NCI-H1417 treated with DMSO at 0.1 percent for 48 hours (cell line): ENCODE data around the gene LSAMP.

Source experiments
- DNase-seq: peaks from one replicate; lab custom pipeline; 2025; lab: John Stamatoyannopoulos, UW

LSAMP gene

GRCh38 chr3:115947325-115947724, 498.0 kb downstream of the LSAMP start:
- DNase-seq, result no peak

DNA sequence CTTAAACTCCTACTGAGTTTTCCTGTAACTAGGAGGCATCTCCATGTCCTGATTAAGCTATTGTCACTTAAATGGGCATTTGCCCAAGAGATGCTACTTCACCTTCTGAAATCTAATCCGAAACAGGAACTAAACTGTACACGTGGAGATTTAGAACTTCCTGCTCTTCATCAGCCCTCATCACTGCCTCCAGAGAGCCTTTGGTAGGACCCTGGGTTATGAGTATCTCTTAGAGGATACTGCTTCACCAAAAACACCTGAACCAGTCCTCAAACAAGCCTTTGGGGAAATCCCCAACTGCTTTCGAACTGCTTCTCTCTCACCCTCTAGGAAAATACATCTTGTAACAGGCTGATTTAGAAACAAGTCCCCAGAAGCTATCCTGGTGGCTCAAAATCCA, 501.7 kb downstream of the LSAMP start:
- DNase-seq, result no peak

DNA sequence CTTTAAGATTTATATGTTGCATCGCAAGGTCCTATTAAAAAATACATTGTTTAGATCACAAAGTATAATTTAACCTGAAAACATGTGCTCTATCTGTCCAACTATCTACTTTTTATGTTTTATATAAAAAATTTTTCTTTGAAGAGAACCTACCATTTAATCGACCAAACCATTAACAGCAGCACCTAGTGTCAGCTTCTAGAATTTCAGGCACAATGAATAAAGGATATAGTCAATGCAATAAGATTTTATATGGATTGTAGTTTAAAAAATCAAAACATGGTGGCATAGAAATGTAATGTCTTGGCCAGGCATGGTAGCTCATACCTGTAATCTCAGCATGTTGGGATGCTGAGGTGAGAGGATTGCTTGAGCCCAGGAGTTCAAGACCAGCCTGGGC, 508.2 kb downstream of the LSAMP start:
- DNase-seq, result no peak

DNA sequence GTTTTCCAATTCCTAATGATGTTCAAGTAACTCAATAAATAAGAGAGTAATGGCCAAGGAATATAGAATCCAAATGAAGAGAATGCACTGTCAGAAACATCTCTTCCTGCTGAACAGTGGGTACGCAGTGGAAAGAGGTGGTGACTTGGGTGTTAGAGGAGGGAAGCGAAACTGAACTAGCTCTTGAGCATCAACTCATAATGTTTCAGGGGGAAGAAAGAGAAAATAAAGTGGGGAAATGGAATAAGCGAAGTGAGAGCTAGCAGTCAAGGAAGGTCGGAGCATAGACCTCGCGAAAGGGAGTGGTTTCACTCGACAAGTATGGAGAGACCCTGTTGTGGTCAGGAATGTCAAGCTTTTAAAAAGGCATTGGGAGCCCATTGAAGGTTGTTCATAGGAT, 512.5 kb downstream of the LSAMP start:
- no peak for DNase-seq

GRCh38 chr3:115931581-115931980, 513.7 kb downstream of the LSAMP start:
- no peak for DNase-seq

DNA sequence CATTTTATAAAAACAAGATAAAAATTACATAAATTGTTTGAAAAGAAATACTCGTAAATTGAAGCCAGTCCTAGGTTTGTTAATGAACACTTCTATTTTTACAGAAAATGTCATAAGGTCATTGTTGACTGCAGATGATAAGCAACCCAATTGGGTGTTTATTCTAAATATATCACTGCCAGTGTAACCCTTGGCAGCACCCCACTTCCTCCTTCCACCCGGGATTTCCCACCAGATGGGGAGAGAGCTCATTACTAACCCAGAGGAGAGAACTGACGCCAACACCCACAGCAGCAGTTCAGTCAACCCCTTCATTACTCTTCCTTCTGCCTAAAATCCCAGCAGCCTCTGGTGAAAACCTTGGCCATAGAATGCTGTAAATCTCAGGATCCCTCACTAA, 514.4 kb downstream of the LSAMP start:
- no peak for DNase-seq

DNA sequence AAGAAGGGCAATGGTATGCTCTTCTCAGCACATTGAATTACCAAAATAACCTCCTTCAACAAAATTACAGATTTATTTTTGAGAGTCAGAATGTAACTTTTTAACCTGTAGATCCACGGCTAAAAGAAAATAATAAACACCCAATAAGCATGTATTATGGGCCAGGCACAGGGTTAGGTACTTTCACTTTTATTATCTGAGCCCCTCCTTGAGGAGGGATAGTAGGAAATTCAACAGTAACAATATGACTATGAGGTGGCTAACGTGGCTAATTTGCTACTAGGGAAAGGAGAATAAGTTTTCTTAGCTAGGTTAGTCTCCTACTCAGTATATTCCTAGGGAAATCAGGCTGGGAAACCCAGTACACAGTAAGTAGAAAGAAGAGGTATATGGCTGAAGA, 515.1 kb downstream of the LSAMP start:
- no peak for DNase-seq

DNA sequence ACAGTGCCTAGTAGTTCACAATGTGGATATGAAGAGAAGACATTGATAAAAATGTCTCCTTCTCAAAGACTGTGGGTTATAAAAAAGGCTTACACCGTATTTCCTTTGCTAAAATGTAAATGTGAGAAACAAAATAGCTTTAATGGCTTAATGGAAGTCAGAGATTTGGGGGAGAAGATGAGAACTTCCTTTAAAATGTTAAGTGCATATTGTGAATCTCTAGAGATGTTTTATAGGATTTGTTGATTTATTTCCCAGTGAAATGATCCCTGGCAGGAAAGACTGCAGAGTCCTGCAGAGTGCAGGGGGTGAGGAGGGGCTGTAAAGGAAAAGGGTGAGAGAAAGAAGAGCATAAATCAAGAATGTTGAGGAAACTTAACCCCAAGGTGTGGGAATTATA, 516.9 kb downstream of the LSAMP start:
- no peak for DNase-seq

- DNase-seq, result no peak
These were observed 518.1 kb downstream of the LSAMP start for GRCh38 chr3:115927197-115927596.

DNA sequence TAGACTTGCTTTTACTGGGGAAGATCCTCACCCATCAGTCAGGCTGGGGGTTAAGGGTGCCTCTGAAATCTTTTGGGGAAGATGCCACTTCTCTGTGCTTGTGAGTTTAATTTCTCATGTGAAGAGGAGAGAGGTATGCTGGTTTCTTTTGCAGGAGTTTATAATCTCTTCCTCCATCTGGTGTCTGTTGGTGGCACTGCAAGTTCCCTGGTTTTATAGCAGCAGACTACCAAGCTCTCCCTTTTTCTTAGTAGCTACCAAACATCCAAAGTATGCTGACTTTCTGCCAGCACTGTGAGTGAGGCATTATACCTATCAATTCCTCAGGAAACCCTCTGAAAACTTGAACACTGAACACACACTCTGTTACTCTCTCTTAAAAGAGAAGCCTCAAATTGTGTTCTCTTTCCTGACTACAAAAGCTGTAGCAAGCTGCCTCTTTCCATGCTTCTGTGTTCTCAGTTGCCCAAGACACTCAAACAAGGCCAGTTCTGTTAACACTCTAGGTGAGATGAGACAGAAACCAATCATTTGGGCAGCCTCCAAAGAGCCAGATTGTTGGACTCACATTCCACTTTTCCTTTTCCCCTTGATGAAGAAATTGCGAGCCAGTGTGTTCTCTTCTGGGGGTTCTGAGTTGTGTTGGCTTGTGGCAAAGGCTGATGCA, 522.5 kb downstream of the LSAMP start:
- no peak for DNase-seq

DNA sequence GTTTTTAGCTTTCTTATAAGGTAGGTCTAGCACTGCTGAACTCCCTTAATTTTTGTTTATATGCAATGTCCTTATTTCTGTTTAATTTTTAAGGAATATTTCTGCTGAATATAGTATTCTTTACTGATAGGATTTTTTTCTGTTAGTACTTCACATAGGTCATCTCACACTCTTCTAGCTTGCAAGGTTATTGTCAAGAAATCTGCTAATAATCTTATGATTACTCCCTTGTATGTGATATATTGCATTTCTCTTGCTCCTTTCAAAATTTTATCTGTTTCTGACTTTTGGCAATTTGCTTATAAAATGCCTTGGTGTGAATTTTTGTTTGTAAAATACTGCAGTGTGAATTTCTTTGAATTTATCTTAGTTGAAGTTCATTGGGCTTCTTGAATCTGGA, 523.6 kb downstream of the LSAMP start:
- no peak for DNase-seq

DNA sequence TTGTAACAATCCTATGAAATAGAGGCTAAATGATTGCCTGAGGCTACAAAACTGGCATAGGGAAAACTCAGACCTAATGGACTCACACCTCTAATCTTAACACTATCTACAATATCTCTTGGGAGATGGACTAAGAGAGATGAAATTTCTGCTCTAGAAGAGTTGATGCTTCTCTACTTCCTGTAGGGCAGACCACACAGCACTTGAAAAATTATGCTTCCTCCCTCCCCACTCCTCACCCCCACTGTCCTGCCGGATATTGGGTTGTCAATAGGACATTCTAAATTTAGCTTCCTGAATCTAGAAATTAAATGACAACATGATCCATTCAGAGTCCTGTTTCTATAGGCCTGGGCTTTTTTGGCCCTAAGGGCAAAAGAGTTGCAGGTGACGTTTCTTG, 526.4 kb downstream of the LSAMP start:
- no peak for DNase-seq

DNA sequence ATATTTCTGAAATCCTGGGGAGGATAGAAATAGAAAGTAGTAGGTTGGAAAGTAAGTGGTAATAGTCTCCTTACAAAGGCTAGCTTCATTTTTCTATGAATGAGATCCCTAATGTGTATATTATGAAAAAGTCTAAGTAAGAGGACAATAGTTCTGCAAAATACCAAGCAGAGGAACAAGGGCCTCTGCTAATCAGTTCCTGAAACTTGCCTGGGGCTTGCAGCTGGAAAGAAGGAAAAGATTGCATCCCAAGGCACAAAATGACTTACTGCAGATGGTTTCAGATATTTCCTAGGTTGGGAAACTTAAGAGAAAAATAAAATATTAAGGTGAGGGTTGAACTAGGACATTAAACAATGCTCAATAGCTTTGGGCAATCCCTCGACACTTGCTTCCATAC, 528.4 kb downstream of the LSAMP start:
- no peak for DNase-seq

DNA sequence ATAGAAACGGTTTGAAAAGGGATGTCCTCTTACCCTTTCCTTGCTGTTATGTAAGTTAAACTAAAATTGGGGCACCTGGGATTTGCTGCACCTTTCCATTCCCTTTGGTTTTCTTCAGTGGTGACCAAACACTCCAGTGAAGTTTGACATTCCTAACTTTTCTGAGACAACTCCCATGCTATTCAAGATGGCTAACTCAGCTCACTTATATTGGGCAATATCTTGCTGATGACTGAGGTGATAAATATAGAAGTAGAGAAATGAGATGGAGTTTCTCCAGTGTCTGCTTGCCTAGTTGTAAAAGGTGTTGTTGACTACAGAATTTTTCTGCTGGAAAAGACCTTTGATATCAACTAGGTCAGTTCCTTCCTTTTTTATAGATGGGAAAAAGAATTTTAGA, 530.2 kb downstream of the LSAMP start:
- no peak for DNase-seq

DNA sequence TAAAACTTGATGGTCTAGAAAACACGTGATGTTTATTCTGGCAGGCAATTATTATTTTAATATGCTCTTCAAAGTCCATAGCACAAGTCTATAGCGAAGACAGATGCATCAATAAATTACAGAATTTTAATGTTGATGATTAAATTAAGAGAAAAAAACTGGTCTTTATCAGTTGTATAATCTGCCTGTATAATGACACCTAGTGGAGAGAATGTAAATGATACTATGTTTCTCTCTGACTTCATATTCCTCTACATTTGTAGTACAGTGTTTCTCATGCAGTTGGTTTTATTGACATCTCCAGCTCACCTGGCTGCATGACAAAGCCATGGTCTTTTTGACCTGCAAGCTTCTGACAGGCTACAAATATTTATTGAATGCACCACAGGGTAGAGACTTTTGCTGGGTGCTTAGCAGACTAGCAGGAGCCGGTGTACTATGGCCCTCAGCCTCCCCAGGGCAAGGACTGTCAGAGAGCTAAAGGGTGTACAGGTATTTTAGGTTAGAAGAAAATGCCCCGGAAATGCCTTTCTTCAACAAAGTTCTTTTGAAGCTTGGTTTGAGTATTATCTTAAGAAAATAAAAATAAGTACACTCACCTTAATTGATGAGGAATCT, 532.1 kb downstream of the LSAMP start:
- no peak for DNase-seq

GRCh38 chr3:115912372-115912771, 532.9 kb downstream of the LSAMP start:
- DNase-seq, result no peak

DNA sequence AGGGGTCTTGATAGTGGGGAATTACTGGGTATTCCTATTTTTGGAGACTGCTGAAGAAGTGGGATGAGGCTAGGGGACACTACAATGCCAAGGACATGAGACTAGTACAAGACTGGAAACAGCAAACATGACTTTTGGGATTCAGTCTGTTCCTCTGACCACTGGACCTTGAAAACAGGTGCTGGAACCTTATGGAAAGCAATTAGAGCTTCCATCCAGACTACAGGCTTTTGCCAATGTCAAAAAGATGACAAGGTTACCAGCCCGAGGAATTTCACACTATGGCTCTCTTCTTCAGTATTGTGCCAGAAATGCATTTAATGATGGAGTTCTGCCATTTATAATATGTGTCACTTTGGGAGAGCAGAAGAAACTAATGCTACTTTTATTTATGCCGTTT, 539.4 kb downstream of the LSAMP start:
- no peak for DNase-seq

DNA sequence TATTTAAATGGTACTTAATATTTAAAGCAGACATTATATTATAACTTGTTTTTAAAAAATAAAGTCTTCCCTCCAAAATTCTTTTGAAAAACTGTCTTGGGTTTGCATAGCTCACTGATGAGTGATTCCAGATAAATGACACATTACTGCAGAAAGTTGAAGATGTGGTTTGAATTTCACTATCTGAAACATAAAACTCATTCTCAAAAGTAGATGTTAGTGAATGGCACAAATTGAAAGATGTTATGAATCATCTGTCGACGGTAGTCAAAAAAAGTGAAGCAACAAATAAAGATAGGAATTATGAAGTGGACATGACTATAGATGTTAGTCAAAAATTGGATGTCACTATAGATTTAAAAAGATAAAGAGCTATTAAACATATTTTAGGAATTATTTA, 541.4 kb downstream of the LSAMP start:
- DNase-seq, result no peak

GRCh38 chr3:115901008-115901407, 544.3 kb downstream of the LSAMP start:
- no peak for DNase-seq

DNA sequence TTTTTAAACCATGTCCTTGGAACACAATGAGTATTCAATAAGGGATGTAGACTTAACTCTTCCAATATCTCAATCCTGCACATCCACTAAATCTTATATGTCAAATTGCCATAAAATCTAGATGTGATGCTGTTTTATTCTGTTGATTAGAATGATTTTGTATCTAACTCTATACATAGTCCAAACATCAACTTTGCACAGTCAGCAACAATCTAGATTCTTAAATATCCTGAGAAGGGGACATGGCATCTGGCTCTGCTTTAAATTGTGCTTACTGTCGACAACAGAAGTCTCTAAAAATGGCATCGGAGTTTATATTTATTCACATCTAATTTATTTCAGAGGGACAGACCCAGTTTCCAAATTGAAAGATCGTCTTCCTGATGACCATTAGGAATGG, 545.8 kb downstream of the LSAMP start:
- DNase-seq, result no peak

DNA sequence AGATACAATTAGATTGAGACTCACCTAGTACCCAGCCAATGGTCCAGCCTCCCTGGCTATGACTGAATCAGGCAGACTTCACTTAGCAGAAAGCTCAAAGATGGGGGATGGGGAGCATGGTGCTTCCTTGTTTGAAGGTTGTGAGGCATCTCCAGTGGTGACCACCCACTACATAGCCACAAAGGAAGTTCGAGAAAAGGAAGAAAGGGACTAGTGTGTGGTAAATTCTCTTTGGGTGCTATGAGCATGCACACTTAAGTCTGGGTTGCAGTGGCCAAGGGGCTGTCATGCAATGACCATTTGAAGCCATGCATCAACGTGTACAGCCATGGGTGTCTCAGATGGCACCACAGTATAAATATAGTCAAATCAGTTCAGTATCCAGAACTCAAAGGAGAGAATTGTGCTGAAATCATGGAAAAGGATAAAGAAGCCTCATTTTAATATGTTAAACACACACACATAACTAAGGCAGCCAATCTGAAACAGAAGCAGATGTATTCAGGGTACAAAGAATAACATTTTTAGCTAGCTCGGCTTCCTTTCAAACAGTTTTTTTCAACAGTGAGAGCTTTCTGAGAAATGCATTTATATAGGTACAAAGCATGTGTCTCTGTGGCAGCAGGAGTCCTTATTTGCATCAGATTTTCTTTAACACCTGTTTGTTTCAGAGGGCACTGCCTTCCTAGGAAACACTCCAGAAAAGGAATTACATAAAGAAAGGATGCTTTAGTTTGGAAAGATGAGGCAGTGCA, 546.5 kb downstream of the LSAMP start:
- no peak for DNase-seq

DNA sequence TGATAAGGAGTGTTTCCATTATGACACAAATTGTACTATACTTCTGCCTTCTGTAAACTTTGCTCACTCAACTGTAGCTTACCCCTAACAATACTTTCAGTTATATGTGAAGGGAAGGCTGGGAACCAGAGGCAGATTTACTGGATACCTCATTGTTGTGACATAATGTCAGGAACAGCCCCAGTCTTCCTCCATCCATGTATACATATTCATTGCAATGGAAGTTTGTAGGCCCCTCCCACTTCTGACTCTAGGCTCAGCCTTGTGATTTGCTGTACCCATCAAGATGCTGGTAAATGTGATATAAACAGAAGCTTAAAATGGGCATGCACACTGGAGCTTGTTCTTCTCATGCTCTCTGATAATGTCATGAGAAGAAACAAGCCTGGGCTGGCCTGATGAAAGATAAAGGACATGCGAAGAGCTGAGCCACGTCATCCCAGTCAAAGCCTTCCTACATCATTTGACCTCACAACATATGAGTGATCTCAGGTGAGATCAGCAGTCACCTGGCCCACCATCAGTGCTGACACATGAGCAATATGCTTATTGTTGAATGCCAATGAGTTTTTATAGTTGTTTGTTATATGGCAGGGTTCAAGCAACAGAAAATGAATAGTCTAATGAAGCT, 554.2 kb downstream of the LSAMP start:
- DNase-seq, result no peak

- DNase-seq, result no peak
These were observed 554.7 kb downstream of the LSAMP start for GRCh38 chr3:115890579-115890978.
